Thoracic aorta (tissue), 2 donors: ENCODE results near the gene INPP5A. TPM values are rescaled to one million over a fixed set of nuclear protein-coding genes. Genes with fewer than 3 reads are reported as not detected.

Experiments used
- ATAC-seq: fragments of 150-250 bp; one replicate; pipeline ENCODE4 v1.8.0; 2017; ENCODE audit warnings: low read depth; ENCODE audit not compliant: insufficient number of reproducible peaks, low FRiP score
- DNase-seq: peaks from one replicate; pipeline ENCODE4 v3.0.0-alpha.2; 2020; ENCODE audit warnings: low spot score
- H3K27ac ChIP-seq, 2 donors: fragments of 200-600 bp; sonication (generic); 1 replicate in 1 of 2; 2 replicates in 1 of 2; pipeline ENCODE4 v1.5.1; 2016; ENCODE audit warnings: mild to moderate bottlenecking in 2 of 2, moderate library complexity in 2 of 2
- H3K27me3 ChIP-seq: fragments of 200-600 bp; sonication (generic); replicated peaks from 2 replicates; pipeline ENCODE4 v1.6.0; 2016; ENCODE audit warnings: mild to moderate bottlenecking; ENCODE audit not compliant: insufficient read depth
- H3K36me3 ChIP-seq: fragments of 200-600 bp; sonication (generic); one replicate; pipeline ENCODE4 v1.5.1; 2016
- H3K4me1 ChIP-seq, 2 donors: fragments of 200-600 bp; sonication (generic); 1 replicate in 1 of 2; 2 replicates in 1 of 2; pipeline versions ENCODE4 v1.5.1 to v1.6.0; 2016; ENCODE audit warnings: low read depth in 2 of 2, mild to moderate bottlenecking in 1 of 2; ENCODE audit not compliant: control insufficient read depth in 1 of 2
- H3K4me3 ChIP-seq: fragments of 200-600 bp; sonication (generic); 2 replicates; pipeline ENCODE4 v1.5.1; 2016; ENCODE audit warnings: mild to moderate bottlenecking
- H3K9me3 ChIP-seq: fragments of 200-600 bp; sonication (generic); 2 replicates; pipeline ENCODE4 v1.5.1; 2016
- CTCF ChIP-seq: fragments of 200-600 bp; sonication (generic); IDR thresholded peaks from one replicate; pipeline ENCODE4 v1.5.1; 2019; ENCODE audit warnings: antibody characterized with exemption
- total RNA-seq, 2 donors: library from RNA; depleted of rRNA; stranded (reverse); fragments of >200 nt; gene quantifications; one replicate each; pipeline versions ENCODE4 v1.1.0 to v1.2.3, GENCODE V29; 2016

INPP5A gene
- total RNA-seq, 2 donors from 2014 or later: 120 to 142 TPM

GRCh38 chr10:132518572-132519381 lies 18.8 kb upstream of the INPP5A start:
- H3K36me3 ChIP-seq: no peaks in the 10 kb centered on the region
- DNase-seq (no peak), ATAC-seq (no peak)
- TF ChIP-seq CTCF: no peak
- H3K4me3 ChIP-seq: no peak overlapping the region
- no peaks in the 10 kb centered on the region for H3K9me3 ChIP-seq
- peak overlapping the region; percentile 92 to 98 for H3K27ac ChIP-seq
- H3K27me3 ChIP-seq: no peaks in the 10 kb centered on the region
- peaks cover 49 to 67% of the 10 kb centered on the region in 2 donors for H3K4me1 ChIP-seq

- no peak for TF ChIP-seq CTCF
- Histone ChIP-seq H3K4me1 (peaks cover 49 to 67% of the 10 kb centered on the region in 2 donors), H3K4me3 (peak overlapping the region; percentile 16), H3K27ac (peak overlapping the region; percentile 92 to 98), H3K9me3 (no peaks in the 10 kb centered on the region), H3K27me3 (no peaks in the 10 kb centered on the region), H3K36me3 (no peaks in the 10 kb centered on the region)
- ATAC-seq (no peak), DNase-seq (no peak)
Observed at GRCh38 chr10:132519382-132520176, 18.0 kb upstream of the INPP5A start.

GRCh38 chr10:132520177-132520811 lies 17.3 kb upstream of the INPP5A start:
- DNase-seq: no peak
- Histone ChIP-seq H3K4me1 (peaks cover 49 to 60% of the 10 kb centered on the region in 2 donors), H3K27me3 (no peaks in the 10 kb centered on the region), H3K27ac (peak overlapping the region; percentile 92 to 98), H3K9me3 (no peaks in the 10 kb centered on the region), H3K4me3 (peak overlapping the region; percentile 16), H3K36me3 (no peaks in the 10 kb centered on the region)
- ATAC-seq: no peak
- no peak for TF ChIP-seq CTCF

GRCh38 chr10:132521041-132521465 lies 16.5 kb upstream of the INPP5A start:
- H3K36me3 ChIP-seq: no peaks in the 10 kb centered on the region
- no peak for ATAC-seq
- H3K4me3 ChIP-seq: peak overlapping the region; percentile 16
- H3K4me1 ChIP-seq: peaks cover 43 to 52% of the 10 kb centered on the region in 2 donors
- H3K9me3 ChIP-seq: no peaks in the 10 kb centered on the region
- H3K27me3 ChIP-seq: no peaks in the 10 kb centered on the region
- peak overlapping the region; percentile 92 to 98 for H3K27ac ChIP-seq
- DNase-seq: peak; percentile 1
- TF ChIP-seq CTCF: no peak
